GM20000 (cell line): ENCODE results near the gene SEMA5A.

ENCODE experiments used
- DNase-seq: peaks from one replicate; pipeline ENCODE4 v3.0.0; 2012; ENCODE audit warnings: low spot score
- CTCF ChIP-seq: IDR thresholded peaks from 2 replicates; pipeline ENCODE4 v1.5.1; 2012; ENCODE audit warnings: mild to moderate bottlenecking, control low read depth; ENCODE audit errors: extremely low read depth, missing control alignments

The SEMA5A gene

GRCh38 chr5:9066349-9066748, 479.5 kb downstream of the SEMA5A start:
- DNase-seq = no peak
- TF ChIP-seq CTCF = no peak

GRCh38 chr5:9063615-9064245, 482.1 kb downstream of the SEMA5A start:
- no peak for DNase-seq
- TF ChIP-seq CTCF = no peak

- DNase-seq = peak; percentile 33
- TF ChIP-seq CTCF = no peak
These were observed 483.0 kb downstream of the SEMA5A start for GRCh38 chr5:9062873-9063272.

- no peak for TF ChIP-seq CTCF
- DNase-seq = no peak
These were observed 485.8 kb downstream of the SEMA5A start for GRCh38 chr5:9059920-9060691.

GRCh38 chr5:9058666-9059065, 487.2 kb downstream of the SEMA5A start:
- DNase-seq = no peak
- TF ChIP-seq CTCF = no peak

- no peak for TF ChIP-seq CTCF
- no peak for DNase-seq
These were observed 487.7 kb downstream of the SEMA5A start for GRCh38 chr5:9058161-9058560.

- TF ChIP-seq CTCF = no peak
- DNase-seq = no peak
These were observed 488.4 kb downstream of the SEMA5A start for GRCh38 chr5:9057406-9058000.
